ENCODE measurements around the gene CXADR. TPM values are rescaled to one million over a fixed set of nuclear protein-coding genes. Genes with fewer than 3 reads are reported as not detected.

Gene CXADR
- total RNA-seq, 3 donors from 2014 or later: 31.5 to 85.9 (median 85.4) TPM

GRCh38 chr21:17607684-17608083 is 94.8 kb downstream of the CXADR start:
- intact Hi-C loops (cut with DNase I, micrococcal nuclease): no loop called here
- DNase-seq (peak in 1 of 3 donors; percentile 27), ATAC-seq (peak; percentile 12)
- H3K9me3 ChIP-seq: no peaks in the 10 kb centered on the region
- TF ChIP-seq CTCF (IDR thresholded peaks at IDR 0.05): no peak
- H3K36me3 ChIP-seq (ENCODE audit: low read depth): peaks cover 4% of the 10 kb centered on the region
- peaks cover 36% of the 10 kb centered on the region for H3K4me1 ChIP-seq (ENCODE audit: low read depth)
- no peak overlapping the region for H3K4me3 ChIP-seq

- no peaks in the 10 kb centered on the region for H3K9me3 ChIP-seq
- DNase-seq (no peak), ATAC-seq (no peak)
- no peak for TF ChIP-seq CTCF (IDR thresholded peaks at IDR 0.05)
- peaks cover 36% of the 10 kb centered on the region for H3K4me1 ChIP-seq (ENCODE audit: low read depth)
- intact Hi-C loops (cut with DNase I, micrococcal nuclease): no loop called here
- H3K4me3 ChIP-seq: no peak overlapping the region
- H3K36me3 ChIP-seq (ENCODE audit: low read depth): no peaks in the 10 kb centered on the region
These were observed 96.8 kb downstream of the CXADR start for GRCh38 chr21:17609681-17610080.

- DNase-seq (peak in 2 of 3 donors; percentile 27 to 44), ATAC-seq (no peak)
- intact Hi-C loops (cut with DNase I, micrococcal nuclease): no loop called here
- Histone ChIP-seq H3K9me3 (no peaks in the 10 kb centered on the region), H3K4me1 (ENCODE audit: low read depth) (peaks cover 36% of the 10 kb centered on the region), H3K4me3 (no peak overlapping the region), H3K36me3 (ENCODE audit: low read depth) (no peaks in the 10 kb centered on the region)
- TF ChIP-seq CTCF (IDR thresholded peaks at IDR 0.05): no peak
These were observed 98.1 kb downstream of the CXADR start for GRCh38 chr21:17610911-17611310.

GRCh38 chr21:17611414-17612022 is 98.7 kb downstream of the CXADR start:
- H3K36me3 ChIP-seq (ENCODE audit: low read depth): no peaks in the 10 kb centered on the region
- intact Hi-C loops (cut with DNase I, micrococcal nuclease): no loop called here
- peaks cover 36% of the 10 kb centered on the region for H3K4me1 ChIP-seq (ENCODE audit: low read depth)
- ATAC-seq (peak; percentile 65), DNase-seq (peak; percentile 81 to 88 (median 84))
- no peaks in the 10 kb centered on the region for H3K9me3 ChIP-seq
- H3K4me3 ChIP-seq: peak overlapping the region; percentile 89
- TF ChIP-seq CTCF (IDR thresholded peaks at IDR 0.05): no peak

GRCh38 chr21:17612023-17612564 is 99.3 kb downstream of the CXADR start:
- TF ChIP-seq CTCF (IDR thresholded peaks at IDR 0.05): no peak
- intact Hi-C loops (cut with DNase I, micrococcal nuclease): no loop called here
- ATAC-seq: peak; percentile 46

More at GRCh38 chr21:17612023-17612564, 99.3 kb downstream of the CXADR start:
- no peaks in the 10 kb centered on the region for H3K36me3 ChIP-seq (ENCODE audit: low read depth)
- peak; percentile 54 to 76 (median 69) for DNase-seq
- peaks cover 32% of the 10 kb centered on the region for H3K4me1 ChIP-seq (ENCODE audit: low read depth)
- no peaks in the 10 kb centered on the region for H3K9me3 ChIP-seq
- H3K4me3 ChIP-seq: peak overlapping the region; percentile 89

Measured in mucosa of descending colon (tissue), 3 donors.